A549 (cell line): ENCODE measurements around the gene BAG5. TPM values are rescaled to one million over a fixed set of nuclear protein-coding genes. Genes with fewer than 3 reads are reported as not detected.

Experiments
- ATAC-seq, 2 experiments: fragments of 200-7000 bp in 1 of 2; fragments of >200 bp in 1 of 2; cut with Nextera tagmentation in 1 of 2; cut with Tn5 transposase in 1 of 2; 3 replicates each; pipeline versions ENCODE4 v1.8.0 to v1.9.1; 2018 to 2020; ENCODE audit warnings: mild to moderate bottlenecking in 1 of 2, moderate library complexity in 1 of 2
- CTCF ChIA-PET: fragments of 300-600 bp; sonication (Branson Sonifier 250); formaldehyde crosslinking; extraction: SDS; loops from one replicate; lab custom pipeline; 2021; ENCODE audit warnings: antibody characterized with exemption, inconsistent platforms; lab: Yijun Ruan, JAX
- POLR2A ChIA-PET: fragments of 350-600 bp; formaldehyde crosslinking; extraction: SDS; loops from one replicate; lab custom pipeline; 2021; ENCODE audit warnings: antibody characterized with exemption, inconsistent platforms; lab: Yijun Ruan, JAX
- DNase-seq, 2 experiments: peaks; one replicate each; pipeline versions ENCODE4 v3.0.0 to v3.0.0-alpha.2; 2011 to 2016; ENCODE audit warnings: low read depth in 1 of 2, low spot score in 1 of 2
- FAIRE-seq: peaks from 2 replicates; lab custom pipeline; 2011; peaks lifted over from hg19 to GRCh38; lab: Jason Lieb, UNC
- H3K27ac ChIP-seq, 2 experiments: fragments of >200 bp; sonication (Bioruptor Twin); formaldehyde crosslinking; 3 replicates each; pipeline ENCODE4 v1.5.1; 2016 to 2017
- H3K4me1 ChIP-seq: fragments of >200 bp; sonication (Bioruptor Twin); formaldehyde crosslinking; 3 replicates; pipeline ENCODE4 v1.6.1; 2016
- H3K4me2 ChIP-seq: fragments of >200 bp; sonication (Bioruptor Twin); formaldehyde crosslinking; 3 replicates; pipeline ENCODE4 v1.6.1; 2016
- H3K4me3 ChIP-seq: fragments of >200 bp; sonication (Bioruptor Twin); formaldehyde crosslinking; 3 replicates; pipeline ENCODE4 v1.5.1; 2016
- H3K9me3 ChIP-seq: fragments of >200 bp; sonication (Bioruptor Twin); formaldehyde crosslinking; 3 replicates; pipeline ENCODE4 v1.6.1; 2016
- EHF ChIP-seq: fragments of 250-450 bp; sonication (Bioruptor Pico); IDR thresholded peaks from 2 replicates; pipeline ENCODE4 v1.5.0; 2020; ENCODE audit warnings: mild to moderate bottlenecking
- EHMT2 ChIP-seq: fragments of 200-600 bp; sonication (generic); IDR thresholded peaks from 2 replicates; pipeline ENCODE4 v1.6.1; 2016; ENCODE audit warnings: antibody characterized with exemption, low read depth, mild to moderate bottlenecking, moderate library complexity
- ELK1 ChIP-seq: fragments of 150-350 bp; IDR thresholded peaks from 2 replicates; pipeline ENCODE4 v1.6.1; 2014; ENCODE audit warnings: low read depth, mild to moderate bottlenecking, low read length
- EP300 ChIP-seq, 2 experiments: fragments of >200 bp; sonication (Bioruptor Twin); formaldehyde crosslinking; IDR thresholded peaks; 2 replicates in 1 of 2; 3 replicates in 1 of 2; pipeline ENCODE4 v1.6.1; 2016 to 2017
- FOSB ChIP-seq: fragments of 250-450 bp; sonication (Bioruptor Pico); IDR thresholded peaks from 2 replicates; pipeline ENCODE4 v1.5.0; 2020; ENCODE audit warnings: mild to moderate bottlenecking, moderate library complexity
- FOSL2 ChIP-seq, 2 experiments: fragments of 450-650 bp in 1 of 2; fragments of >200 bp in 1 of 2; sonication (Bioruptor Twin) in 1 of 2; formaldehyde crosslinking; IDR thresholded peaks; 2 replicates each; pipeline versions ENCODE4 v1.5.0 to v1.6.1; 2016 to 2020; ENCODE audit warnings: mild to moderate bottlenecking in 1 of 2, moderate library complexity in 1 of 2
- GATA3 ChIP-seq: IDR thresholded peaks from 2 replicates; pipeline ENCODE4 v1.6.1; 2012; ENCODE audit warnings: borderline replicate concordance
- HDAC2 ChIP-seq: fragments of 200-600 bp; sonication (generic); IDR thresholded peaks from 2 replicates; pipeline ENCODE4 v1.6.1; 2016
- HES2 ChIP-seq: fragments of >200 bp; sonication (Bioruptor Twin); formaldehyde crosslinking; IDR thresholded peaks from 2 replicates; pipeline ENCODE4 v1.6.1; 2016
- HEYL ChIP-seq: fragments of 250-450 bp; sonication (Bioruptor Pico); IDR thresholded peaks from 2 replicates; pipeline ENCODE4 v1.8.0; 2021; ENCODE audit warnings: mild to moderate bottlenecking, moderate library complexity
- HOXB13 ChIP-seq: fragments of 250-450 bp; sonication (Bioruptor Pico); IDR thresholded peaks from 2 replicates; pipeline ENCODE4 v1.5.0; 2020; ENCODE audit warnings: low read depth, mild to moderate bottlenecking, moderate library complexity
- JUNB ChIP-seq: fragments of >200 bp; sonication (Bioruptor Twin); formaldehyde crosslinking; IDR thresholded peaks from 2 replicates; pipeline ENCODE4 v1.6.1; 2016
- KDM5A ChIP-seq: fragments of 200-600 bp; sonication (generic); IDR thresholded peaks from 2 replicates; pipeline ENCODE4 v1.6.1; 2016; ENCODE audit warnings: antibody characterized with exemption, mild to moderate bottlenecking
- MAFK ChIP-seq: fragments of 450-650 bp; IDR thresholded peaks from 2 replicates; pipeline ENCODE4 v1.6.1; 2014; ENCODE audit not compliant: partially characterized antibody
- MAZ ChIP-seq: fragments of 150-350 bp; IDR thresholded peaks from 2 replicates; pipeline ENCODE4 v1.6.1; 2014; ENCODE audit warnings: antibody characterized with exemption, low read depth, low read length, borderline replicate concordance
- NR3C1 ChIP-seq: fragments of >200 bp; sonication (Bioruptor Twin); formaldehyde crosslinking; IDR thresholded peaks from 3 replicates; pipeline ENCODE4 v1.6.1; 2017
- PBX3 ChIP-seq: IDR thresholded peaks from 2 replicates; pipeline ENCODE4 v1.6.1; 2012
- POLR2AphosphoS2 ChIP-seq: conservative IDR thresholded peaks from 2 replicates; pipeline ENCODE4 v1.6.1; 2012; ENCODE audit warnings: low read length, improper control_type of control experiment, inconsistent platforms
- RAD21 ChIP-seq, 2 experiments: fragments of >200 bp in 1 of 2; sonication (Bioruptor Twin) in 1 of 2; formaldehyde crosslinking in 1 of 2; IDR thresholded peaks in 1 of 2; conservative IDR thresholded peaks in 1 of 2; 2 replicates in 1 of 2; 3 replicates in 1 of 2; pipeline ENCODE4 v1.6.1; 2012 to 2018; ENCODE audit warnings: inconsistent platforms in 1 of 2
- RNF2 ChIP-seq: fragments of 200-600 bp; sonication (generic); IDR thresholded peaks from 2 replicates; pipeline ENCODE4 v1.6.1; 2016; ENCODE audit warnings: low read depth, mild to moderate bottlenecking, antibody characterized with exemption, moderate library complexity, borderline replicate concordance
- SMC3 ChIP-seq: fragments of >200 bp; sonication (Bioruptor Twin); formaldehyde crosslinking; IDR thresholded peaks from 3 replicates; pipeline ENCODE4 v1.6.1; 2018; ENCODE audit warnings: inconsistent platforms
- SREBF2 ChIP-seq: fragments of 450-650 bp; IDR thresholded peaks from 2 replicates; pipeline ENCODE4 v1.6.1; 2014; ENCODE audit warnings: mild to moderate bottlenecking, moderate library complexity
- TP53 ChIP-seq: fragments of 250-450 bp; sonication (Bioruptor Pico); IDR thresholded peaks from 2 replicates; pipeline ENCODE4 v1.5.0; 2021; ENCODE audit warnings: mild to moderate bottlenecking, moderate library complexity
- USF2 ChIP-seq: fragments of 450-650 bp; IDR thresholded peaks from 2 replicates; pipeline ENCODE4 v1.6.1; 2014; ENCODE audit warnings: antibody characterized with exemption
- ZFP36 ChIP-seq: fragments of 450-650 bp; IDR thresholded peaks from 2 replicates; pipeline ENCODE4 v1.6.1; 2014; ENCODE audit warnings: borderline replicate concordance; ENCODE audit not compliant: partially characterized antibody
- ZNF302 ChIP-seq: fragments of 250-450 bp; sonication (Bioruptor Pico); IDR thresholded peaks from 2 replicates; pipeline ENCODE4 v1.9.0; 2021; ENCODE audit warnings: inconsistent platforms, mild to moderate bottlenecking, moderate library complexity
- ZSCAN20 ChIP-seq: fragments of 250-450 bp; sonication (Bioruptor Pico); IDR thresholded peaks from 2 replicates; pipeline ENCODE4 v1.8.0; 2022; ENCODE audit warnings: mild to moderate bottlenecking, moderate library complexity
- WGBS: methylation state at CpG from one replicate; pipeline ENCODE4 v1.1.6; 2017; ENCODE audit errors: missing lambda C conversion rate; 5-methylcytosine and 5-hydroxymethylcytosine counted together
- polyA plus RNA-seq, 4 experiments: library from polyadenylated mRNA; depleted of rRNA in 3 of 4; stranded (reverse); fragments of >200 nt; fragmentation: RNase III in 1 of 4; extraction: RNeasy Plus Mini Kit Qiagen cat#74134 plus additional on column Dnase treatment in 1 of 4; gene quantifications; 2 replicates in 3 of 4; 3 replicates in 1 of 4; pipeline ENCODE4 v1.2.3, GENCODE V29; 2011 to 2017
- TF ChIP-seq, protein P1 (sequence below): fragments of >200 bp; sonication (Bioruptor Twin); formaldehyde crosslinking; IDR thresholded peaks from 3 replicates; pipeline ENCODE4 v1.5.1; 2016

Gene BAG5
- polyA plus RNA-seq, 2 of the 4 experiments (the other 2 are of a cell fraction) = 20.8 to 24.8 TPM

- H3K4me2 ChIP-seq = peak overlapping the region; percentile 98
- CTCF ChIA-PET = interaction anchor here (0.7 to 9.1 kb wide), 7 partner anchors 9 to 118 kb away, joined by 3 to 100 read pairs (median 3); no protein-coding TSS in a partner anchor
- DNase-seq = no peak
- peaks cover 37% of the 10 kb centered on the region for H3K4me1 ChIP-seq
- POLR2A ChIA-PET = interaction anchor here (0.8 to 2.0 kb wide), 2 partner anchors 9 to 34 kb away, joined by 3 to 10 read pairs; no protein-coding TSS in a partner anchor
- no peaks in the 10 kb centered on the region for H3K9me3 ChIP-seq
- H3K27ac ChIP-seq = peak overlapping the region; percentile 95 to 98
- H3K4me3 ChIP-seq = peak overlapping the region; percentile 99
- no CpG with 5 or more reads among the region's 25 CpGs for WGBS
- no peak for TF ChIP-seq RAD21 (conservative IDR thresholded peaks at IDR 0.05 in 1 of 2, IDR thresholded peaks at IDR 0.05 in 1 of 2)
- no peak for TF ChIP-seq FOSB (CRISPR knock-in tag)
- no peak for TF ChIP-seq ZNF302 (CRISPR knock-in tag)
- TF ChIP-seq POLR2AphosphoS2 = no peak
- TF ChIP-seq HES2 = no peak
- TF ChIP-seq HEYL (CRISPR knock-in tag) = no peak
- TF ChIP-seq SMC3 = no peak
- no peak for TF ChIP-seq EHF (CRISPR knock-in tag)
- TF ChIP-seq EHMT2 = no peak
- TF ChIP-seq KDM5A = no peak; the same call in 1 of the 2 replicates
- TF ChIP-seq MAZ = no peak
- TF ChIP-seq ZFP36 = no peak
- no peak for TF ChIP-seq JUNB
- TF ChIP-seq USF2 = no peak
- TF ChIP-seq RNF2 = no peak
- TF ChIP-seq, all 56 proteins: peak for 0
- peak in 1 of 2 experiments; percentile 69; a peak in 5 of 6 replicates for ATAC-seq
- no peak for FAIRE-seq
Measured at GRCh38 chr14:103562179-103562428, 353 bp downstream of the BAG5 start.

DNA sequence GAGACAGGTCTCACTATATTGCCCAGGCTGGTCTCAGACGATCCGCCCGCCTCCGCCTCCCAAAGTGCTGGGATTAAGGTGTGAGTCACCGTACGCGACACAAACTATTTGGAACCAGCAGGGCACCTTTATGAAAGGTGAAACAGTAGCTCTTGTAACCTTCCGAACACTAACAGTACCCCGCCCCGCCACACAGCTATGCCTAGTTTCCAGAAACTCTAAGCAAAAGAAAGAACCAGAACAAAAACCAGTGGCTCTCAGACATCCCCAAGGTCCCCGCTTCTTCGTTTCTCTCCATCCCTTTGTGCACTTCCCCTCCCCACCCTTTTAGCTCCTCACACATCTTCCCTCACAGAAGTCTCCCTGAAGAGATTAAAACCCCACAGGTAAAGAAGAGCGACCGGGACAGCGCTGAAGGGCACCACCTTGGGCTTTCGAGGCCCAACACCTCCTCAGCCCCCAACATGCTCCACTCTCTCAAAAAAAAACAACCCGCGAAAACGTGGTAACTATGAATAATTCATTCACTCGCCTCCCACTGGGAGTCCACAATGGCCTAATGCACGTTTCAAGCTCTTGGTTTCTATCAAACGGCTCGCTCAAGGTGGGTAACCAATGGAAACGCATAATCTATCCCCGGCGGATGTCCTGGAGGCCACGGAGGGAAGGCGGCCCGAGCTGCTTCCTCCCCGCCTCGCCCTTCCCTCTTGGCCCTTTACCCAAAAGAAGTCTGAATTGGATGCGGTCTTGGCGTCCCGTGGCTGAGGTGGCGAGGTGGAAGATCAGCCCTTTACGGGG, 877 bp downstream of the BAG5 start:
- DNase-seq = no peak
- H3K4me1 ChIP-seq = peaks cover 37% of the 10 kb centered on the region
- CTCF ChIA-PET = interaction anchor here (0.7 to 9.1 kb wide), 8 partner anchors 9 to 133 kb away, joined by 3 to 100 read pairs (median 3); no protein-coding TSS in a partner anchor
- no peaks in the 10 kb centered on the region for H3K9me3 ChIP-seq
- H3K4me2 ChIP-seq = peak overlapping the region; percentile 98
- POLR2A ChIA-PET = interaction anchor here (0.8 to 2.0 kb wide), 2 partner anchors 9 to 33 kb away, joined by 3 to 10 read pairs; no protein-coding TSS in a partner anchor
- no peak for FAIRE-seq
- ATAC-seq = peak; percentile 46 to 63; a peak in 5 of 6 replicates
- peak overlapping the region; percentile 99 for H3K4me3 ChIP-seq
- no peak for TF ChIP-seq HDAC2
- 0 out of 2 replicates have a peak, but pooled peaks have one; percentile 35 for TF ChIP-seq TP53 (CRISPR knock-in tag)
- TF ChIP-seq FOSL2 (IDR thresholded peaks at IDR 0.05) = no peak
- TF ChIP-seq FOSL2 (CRISPR knock-in tag; IDR thresholded peaks at IDR 0.05) = peak; percentile 41; the same call in 1 of the 2 replicates
- no peak for TF ChIP-seq EP300 (IDR thresholded peaks at IDR 0.05)
- no peak for TF ChIP-seq ELK1
- peak overlapping the region; percentile 95 to 98 for H3K27ac ChIP-seq
- 5% methylated on average over 35 of the region's 36 CpGs for WGBS

DNA sequence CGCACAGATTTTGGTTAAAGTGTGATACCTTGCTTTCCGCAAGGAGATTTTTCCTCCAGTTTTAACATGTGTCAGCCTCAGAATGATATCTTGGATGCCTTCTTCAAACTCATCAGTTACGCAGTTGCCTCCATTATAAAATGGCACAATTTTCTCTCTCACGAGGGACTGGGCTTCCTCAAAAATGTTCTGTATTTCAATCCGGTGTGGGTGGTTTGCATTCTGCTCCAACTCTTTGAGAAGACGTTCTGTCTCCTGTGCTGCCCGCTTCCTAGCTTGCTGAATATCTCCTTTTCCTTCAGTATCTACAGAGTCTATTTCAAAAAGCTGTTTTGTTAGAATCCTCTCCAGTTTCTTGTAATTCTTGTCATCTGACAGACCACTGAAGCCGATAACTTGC, 1.8 kb downstream of the BAG5 start:
- ChIA-PET CTCF (interaction anchor here (1.1 to 9.1 kb wide), 5 partner anchors 8 to 134 kb away, joined by 3 to 100 read pairs (median 6); no protein-coding TSS in a partner anchor), POLR2A (interaction anchor here (2.0 kb wide), 1 partner anchor 8 kb away, joined by 10 read pairs; no protein-coding TSS in a partner anchor)
- H3K4me2 ChIP-seq = peak overlapping the region; percentile 98
- no peak overlapping the region for H3K27ac ChIP-seq
- no peak for FAIRE-seq
- DNase-seq = no peak
- no peaks in the 10 kb centered on the region for H3K9me3 ChIP-seq
- ATAC-seq = no peak
- H3K4me1 ChIP-seq = peaks cover 37% of the 10 kb centered on the region
- WGBS = 89% methylated on average over 8 of the region's 8 CpGs
- TF ChIP-seq, protein P1, sequence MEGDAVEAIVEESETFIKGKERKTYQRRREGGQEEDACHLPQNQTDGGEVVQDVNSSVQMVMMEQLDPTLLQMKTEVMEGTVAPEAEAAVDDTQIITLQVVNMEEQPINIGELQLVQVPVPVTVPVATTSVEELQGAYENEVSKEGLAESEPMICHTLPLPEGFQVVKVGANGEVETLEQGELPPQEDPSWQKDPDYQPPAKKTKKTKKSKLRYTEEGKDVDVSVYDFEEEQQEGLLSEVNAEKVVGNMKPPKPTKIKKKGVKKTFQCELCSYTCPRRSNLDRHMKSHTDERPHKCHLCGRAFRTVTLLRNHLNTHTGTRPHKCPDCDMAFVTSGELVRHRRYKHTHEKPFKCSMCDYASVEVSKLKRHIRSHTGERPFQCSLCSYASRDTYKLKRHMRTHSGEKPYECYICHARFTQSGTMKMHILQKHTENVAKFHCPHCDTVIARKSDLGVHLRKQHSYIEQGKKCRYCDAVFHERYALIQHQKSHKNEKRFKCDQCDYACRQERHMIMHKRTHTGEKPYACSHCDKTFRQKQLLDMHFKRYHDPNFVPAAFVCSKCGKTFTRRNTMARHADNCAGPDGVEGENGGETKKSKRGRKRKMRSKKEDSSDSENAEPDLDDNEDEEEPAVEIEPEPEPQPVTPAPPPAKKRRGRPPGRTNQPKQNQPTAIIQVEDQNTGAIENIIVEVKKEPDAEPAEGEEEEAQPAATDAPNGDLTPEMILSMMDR = no peak
- TF ChIP-seq MAFK (no peak), FOSL2 (IDR thresholded peaks at IDR 0.05) (no peak), FOSL2 (CRISPR knock-in tag; IDR thresholded peaks at IDR 0.05) (no peak), POLR2AphosphoS2 (no peak), SREBF2 (no peak), HOXB13 (CRISPR knock-in tag) (no peak), NR3C1 (no peak), ZSCAN20 (CRISPR knock-in tag) (no peak), GATA3 (no peak), TP53 (CRISPR knock-in tag) (no peak), EP300 (IDR thresholded peaks at IDR 0.05) (no peak), PBX3 (no peak), EHMT2 (no peak)
- peak overlapping the region; percentile 99 for H3K4me3 ChIP-seq
